ENCODE results near the gene TMEM163.

The TMEM163 gene

DNA sequence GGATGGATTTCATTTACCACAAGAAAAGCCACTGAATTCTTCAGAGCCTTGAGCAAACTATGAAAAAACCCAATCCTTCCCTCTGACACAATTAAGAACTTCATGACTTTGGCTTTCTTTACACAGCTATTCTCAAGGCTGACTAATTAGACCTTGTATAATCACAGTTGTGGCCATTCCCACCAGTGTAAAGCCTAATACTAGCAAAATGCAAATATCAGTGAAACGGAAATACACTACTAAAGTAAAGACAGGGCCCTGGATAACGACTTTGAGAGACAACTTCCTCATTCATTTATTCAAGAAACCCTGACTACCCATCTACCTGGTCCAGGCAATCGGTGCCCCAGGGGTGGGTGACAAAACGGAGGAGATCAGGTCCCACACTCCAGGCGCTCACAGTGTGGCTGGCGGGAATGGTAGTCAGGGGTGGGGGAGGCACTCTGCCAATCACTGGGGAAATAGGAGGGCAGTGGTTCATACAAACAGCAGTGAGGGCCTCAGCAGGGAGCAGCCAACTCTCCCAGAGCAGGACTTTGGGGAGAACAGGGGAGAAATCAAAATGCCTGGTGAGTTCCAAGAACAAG is 28.1 kb downstream of the TMEM163 start:
- no peak for DNase-seq

DNA sequence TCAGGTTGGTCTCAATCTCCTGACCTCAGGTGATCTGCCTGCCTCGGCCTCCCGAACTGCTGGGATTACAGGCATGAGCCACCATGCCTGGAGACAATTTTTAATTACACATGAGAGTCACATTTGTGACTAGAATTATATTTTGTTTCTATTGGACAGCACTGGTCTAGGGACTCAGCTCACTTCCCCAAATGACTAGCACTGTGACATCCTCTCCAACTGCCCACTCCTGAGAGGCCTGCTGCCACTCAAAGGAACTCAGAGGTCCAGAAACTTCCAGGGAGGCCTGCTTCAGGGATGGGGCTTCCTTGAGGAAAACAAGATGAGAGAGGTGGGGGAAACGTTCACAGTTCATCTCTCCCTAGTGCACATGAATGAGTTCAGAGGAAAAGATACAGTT is 29.5 kb downstream of the TMEM163 start:
- DNase-seq = no peak

DNA sequence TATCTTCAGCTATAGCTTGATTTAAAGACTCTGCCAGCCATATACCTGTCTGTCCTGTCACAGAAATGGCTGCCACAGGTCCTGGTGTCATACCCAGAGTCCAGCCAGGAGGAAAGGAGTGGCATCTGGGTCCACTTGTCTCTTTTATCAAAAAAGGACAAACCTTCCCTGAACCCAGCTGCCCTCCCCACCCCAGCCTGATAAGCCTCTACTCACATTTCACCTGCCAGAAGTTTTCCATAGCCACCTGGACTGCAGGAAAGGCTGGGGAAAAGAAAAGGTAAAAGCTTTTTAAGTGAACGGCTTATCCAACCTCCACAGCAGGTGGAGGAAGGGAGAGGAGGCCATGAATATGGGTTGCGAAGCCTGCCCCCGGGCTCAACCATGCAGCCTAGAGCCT is 32.8 kb downstream of the TMEM163 start:
- no peak for DNase-seq

DNA sequence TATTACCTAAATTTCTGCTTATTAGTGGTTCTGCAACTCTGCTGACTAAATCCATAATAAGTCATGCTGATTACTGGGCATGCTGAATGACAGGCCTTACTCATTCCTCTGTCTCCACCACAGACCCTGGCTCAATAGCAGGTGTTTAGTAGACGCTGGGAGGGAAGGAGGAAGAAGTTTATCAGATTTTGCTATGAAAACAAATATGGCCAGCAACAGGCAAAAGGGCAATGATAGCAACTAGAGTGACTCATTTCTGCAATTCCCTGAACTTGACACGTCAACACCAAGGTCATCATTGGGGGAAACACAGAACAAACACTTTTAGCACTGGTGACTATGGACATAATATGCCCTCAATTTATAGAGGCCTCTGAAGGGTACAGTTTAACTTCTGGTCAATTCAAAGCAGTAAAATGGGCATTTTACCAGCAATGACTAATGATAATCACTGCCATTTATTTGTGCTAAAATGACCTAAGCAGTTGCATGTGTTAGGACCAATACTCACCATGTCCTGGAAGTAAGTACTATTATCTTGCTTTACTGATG is 35.2 kb downstream of the TMEM163 start:
- peak; percentile 31 for DNase-seq

DNA sequence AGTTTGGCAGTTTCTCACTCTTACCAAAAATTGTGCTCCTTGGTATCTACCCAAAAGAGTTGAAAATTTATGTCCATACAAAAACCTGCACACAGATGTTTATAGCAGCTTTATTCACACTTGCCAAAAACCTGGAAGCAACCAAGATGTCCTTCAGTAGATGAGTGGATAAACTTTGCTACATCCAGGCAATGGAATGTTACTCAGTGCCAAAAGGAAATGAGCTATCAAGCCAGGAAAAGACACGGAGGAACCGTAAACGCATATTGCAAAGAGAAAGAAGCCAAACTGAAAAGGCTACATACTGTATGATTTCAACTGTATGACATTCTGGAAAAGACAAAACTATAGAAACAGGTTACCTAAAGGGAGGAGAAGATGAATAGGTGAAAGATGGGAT is 36.1 kb downstream of the TMEM163 start:
- DNase-seq = no peak

DNA sequence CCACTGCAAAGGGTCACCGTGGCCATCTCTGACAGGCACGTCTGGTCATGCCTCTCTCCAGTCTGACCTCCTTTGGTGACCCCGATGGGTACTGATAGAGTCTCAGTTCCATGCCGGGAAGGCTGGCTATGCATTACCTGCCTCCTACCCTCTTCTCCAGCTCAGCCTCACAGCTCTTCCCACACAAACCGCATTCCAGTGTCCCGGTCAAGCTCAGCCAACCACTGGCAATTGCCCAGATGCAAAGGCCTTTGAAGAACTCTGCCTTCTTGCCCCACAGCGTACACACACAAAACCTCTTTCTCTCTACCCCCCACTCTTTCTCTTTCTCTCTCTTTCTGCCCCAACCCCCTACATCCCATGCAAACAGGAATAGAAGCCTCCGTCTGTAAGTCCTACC is 37.6 kb downstream of the TMEM163 start:
- no peak for DNase-seq

DNA sequence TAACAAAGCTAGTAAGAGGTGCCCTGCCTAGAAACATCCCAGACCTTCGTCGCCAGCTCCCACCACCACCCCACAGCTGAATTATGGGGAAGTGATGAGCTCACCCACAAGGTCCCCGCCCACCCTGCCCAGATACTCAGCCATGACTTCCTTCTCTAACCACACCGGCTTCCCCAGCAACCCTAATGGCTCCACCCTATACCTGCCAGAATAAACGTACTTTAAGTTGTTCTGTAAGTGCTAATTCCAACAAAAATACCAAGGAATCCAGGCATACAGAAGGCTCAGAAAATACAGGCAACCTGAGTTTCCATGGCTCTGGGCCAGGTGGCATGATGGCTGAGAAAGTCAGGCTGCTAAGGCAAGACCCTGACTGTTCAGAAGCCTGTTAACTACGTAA is 39.1 kb downstream of the TMEM163 start:
- DNase-seq = no peak

DNA sequence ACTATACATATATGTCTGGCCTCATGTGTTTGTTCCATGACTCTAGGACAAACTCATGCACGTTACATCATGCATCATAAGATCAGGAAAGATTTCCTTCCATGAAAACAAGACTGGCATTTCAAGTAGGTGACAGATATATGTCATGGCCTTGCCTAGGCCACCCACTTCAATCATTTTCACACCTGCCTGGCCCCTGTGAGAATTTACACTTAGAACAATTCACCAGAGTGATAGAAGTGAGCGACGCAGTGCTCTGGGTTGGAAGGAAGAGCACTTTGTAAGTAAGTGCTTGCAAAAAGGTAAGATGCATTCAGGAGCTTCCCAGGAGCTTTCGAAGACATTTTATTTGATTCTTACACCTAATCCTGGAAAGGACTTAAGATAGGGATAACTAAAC is 39.5 kb downstream of the TMEM163 start:
- no peak for DNase-seq

DNA sequence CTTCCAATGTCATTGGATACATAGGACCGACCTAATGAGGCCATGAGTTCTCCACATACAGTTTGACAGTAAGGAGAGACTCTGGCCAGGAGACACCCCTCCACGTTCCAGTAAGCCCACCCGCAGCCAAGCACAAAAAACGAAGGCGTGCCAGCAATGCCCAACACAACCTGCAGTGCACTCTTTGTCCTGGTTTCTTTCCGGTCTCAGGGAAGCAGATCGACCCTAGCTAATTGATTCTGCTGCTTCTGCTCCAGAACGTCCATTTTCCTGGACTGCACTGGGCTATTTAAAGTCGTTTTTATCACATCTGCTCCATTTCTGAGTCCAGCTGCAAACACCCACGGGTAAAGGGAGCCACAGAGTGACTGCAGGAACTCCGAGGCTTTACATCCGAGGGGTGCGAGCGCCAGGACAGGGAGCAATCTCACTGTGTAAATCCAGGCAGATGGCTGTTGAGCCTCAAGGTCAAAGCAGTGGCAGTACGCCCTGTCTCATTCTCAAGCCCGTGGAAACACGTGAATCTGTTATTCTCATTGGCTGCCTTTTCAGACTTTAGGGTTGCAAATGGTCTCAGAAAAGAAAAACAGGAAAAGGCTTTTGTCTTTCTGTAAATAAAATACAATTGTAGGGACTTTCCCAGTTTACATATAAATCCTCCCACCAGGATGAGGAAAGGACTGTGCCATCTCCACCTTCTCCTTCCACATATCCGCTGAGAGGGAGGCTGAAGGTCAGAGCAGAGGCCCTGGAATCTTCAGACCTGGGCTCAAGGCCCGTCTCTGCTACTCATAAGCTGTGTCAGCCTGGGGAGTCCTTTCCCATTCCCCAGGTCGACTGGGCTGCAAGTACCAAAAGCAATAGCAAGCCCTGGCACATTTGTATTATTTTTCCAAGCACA is 40.7 kb downstream of the TMEM163 start:
- no peak for DNase-seq

DNA sequence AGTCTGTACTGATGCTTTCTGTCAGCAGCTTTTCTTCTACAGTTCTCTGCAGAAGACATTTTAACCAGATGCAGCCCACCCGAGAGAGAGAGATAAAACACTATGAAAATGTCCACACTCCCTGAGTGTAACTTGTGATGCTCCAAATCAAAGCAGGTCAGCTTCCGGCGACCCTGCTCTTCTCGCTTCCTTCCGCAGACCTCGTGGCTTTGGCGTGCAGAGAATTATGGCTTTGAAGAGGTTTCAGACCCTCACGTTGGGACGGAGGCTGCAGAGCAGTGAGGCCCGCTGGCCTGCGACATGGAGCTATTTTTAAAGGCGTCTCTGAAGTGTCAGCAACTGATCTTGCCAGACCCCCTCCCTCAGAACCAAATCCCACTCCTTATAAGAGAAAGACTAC is 41.8 kb downstream of the TMEM163 start:
- no peak for DNase-seq

DNA sequence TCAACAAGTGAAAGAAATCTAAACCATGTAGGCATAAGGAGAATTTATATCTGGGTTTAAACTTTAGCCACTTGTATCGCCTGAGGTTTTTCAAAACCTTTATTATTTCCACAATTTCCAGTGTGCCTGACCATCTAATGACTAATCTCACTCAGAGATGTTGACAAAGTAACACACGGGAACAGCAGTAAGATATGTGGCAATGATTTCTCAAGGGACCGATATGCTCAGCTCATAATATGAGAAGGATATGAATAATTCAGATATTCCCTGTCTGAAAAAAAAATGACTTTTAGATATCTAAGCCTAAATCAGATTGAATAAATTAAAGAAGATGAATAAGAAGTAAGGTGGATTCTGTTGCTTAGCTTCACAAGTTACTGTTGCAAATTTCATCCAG is 43.5 kb downstream of the TMEM163 start:
- no peak for DNase-seq

DNA sequence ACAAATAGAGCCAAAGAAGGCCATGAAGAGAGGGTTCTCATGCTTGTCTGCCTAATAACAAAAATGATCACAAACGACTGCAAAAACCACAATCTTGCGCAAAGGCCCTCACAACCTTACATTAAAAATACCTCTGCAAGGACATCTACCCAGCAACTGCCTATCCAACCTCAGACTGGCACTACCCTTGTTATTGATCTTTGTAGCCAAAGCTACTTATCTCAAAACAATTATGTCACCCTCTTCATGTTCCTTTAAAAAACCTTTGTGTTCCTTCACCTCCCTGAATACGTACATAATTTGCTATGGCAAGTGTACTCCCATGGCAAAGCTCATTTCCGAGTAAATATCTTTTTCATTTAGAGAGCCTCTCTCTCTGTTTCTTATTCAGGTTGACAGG is 44.1 kb downstream of the TMEM163 start:
- DNase-seq = no peak

DNA sequence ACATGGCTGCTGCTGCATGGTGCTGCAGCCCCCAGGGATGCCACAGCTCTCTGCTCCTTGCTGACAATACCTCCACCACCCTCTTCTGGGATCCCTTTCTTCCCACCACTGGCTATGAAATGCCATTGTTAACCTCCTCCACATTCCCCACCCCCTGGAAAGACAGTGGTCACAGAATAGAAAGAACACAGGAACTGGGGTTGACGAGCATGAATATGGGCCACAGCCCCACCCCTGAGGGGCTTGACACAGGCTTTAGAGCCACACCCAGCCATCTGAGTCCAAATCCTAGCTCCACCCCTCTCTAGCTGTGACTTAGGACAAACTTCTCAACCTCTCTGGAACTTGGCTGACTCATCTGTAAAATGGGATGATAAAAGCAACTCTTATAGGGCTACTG is 47.3 kb downstream of the TMEM163 start:
- DNase-seq = no peak

DNA sequence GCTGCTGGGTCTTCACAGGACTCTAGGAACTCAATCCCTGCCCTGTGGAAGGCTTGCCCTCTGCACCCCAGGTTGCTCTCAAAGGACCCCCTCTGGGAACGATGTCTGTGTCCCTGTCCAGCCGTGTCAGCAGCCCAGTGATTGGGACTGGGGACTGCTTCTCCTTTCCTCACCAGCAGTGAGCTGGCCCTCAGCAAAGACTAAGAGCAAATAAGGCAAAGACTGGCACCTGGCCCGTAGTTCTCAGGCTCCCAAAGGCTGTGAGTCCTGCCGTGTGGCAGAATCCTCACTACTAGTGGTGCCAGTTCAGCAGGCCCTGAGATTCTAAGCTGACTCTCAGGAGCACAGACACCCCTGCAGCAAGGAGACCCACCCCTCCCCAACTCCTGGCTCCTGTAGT is 47.8 kb downstream of the TMEM163 start:
- no peak for DNase-seq

DNA sequence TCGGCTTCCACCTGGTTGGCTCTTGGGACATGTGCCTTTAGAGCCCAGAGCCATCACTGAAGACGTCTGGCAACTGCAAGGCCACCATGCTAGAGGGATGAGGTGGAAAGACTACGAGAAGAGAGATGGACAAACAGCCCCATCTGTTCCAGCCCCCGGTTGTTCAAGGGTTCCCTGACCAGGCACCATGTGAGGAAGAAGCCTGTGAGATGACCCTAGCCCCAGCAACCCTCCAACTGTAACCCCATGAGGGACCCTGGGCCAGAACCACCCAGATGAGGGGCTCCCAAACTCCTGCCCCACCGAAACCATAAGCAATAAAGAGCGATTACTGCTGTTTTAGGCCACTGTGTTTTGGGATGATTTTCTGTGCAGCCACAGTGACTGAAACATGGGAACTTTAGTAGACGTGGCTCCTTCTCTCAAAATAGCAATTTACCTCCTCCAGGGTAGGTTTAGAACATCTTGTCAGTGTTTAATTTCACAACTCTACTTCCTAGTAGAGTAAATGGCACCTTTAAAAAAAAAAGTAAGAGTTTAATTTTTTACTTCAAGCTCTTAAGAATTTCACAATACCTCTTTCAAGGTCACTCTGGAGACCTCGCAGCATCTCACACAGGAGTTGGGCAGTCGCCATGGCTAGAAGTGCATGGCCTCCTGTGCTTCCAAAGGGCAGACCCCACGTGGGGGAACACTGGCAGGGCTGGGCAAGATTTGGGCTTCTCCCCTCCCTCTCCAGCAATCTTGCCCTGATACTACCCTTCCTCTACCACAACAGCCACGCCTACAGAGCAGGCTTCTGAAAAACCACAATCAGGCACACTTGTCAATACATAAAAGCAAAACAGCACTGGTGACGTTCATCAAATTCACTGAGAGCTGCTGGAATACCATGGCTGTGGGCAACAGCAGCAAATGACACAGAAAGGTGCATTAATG is 48.8 kb downstream of the TMEM163 start:
- no peak for DNase-seq

DNA sequence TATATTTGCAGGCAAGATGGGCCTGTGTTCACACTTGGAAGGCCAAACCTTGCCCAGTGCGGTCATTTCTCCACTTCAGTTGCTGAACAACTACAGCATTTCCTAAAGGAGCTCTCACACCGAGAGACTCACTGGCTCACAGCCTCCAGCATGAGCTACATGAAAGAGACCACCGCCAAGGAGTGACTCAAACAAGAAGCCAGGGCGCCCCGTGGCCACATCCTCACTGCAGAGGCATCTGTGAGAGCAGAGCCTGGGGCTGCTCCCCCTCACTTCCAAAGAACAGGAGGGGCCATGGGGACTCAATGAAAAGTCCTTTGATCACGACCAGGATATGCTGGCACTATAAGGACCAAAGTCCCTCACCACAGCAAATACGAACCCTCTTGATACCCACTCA is 50.0 kb downstream of the TMEM163 start:
- peak; percentile 25 for DNase-seq

DNA sequence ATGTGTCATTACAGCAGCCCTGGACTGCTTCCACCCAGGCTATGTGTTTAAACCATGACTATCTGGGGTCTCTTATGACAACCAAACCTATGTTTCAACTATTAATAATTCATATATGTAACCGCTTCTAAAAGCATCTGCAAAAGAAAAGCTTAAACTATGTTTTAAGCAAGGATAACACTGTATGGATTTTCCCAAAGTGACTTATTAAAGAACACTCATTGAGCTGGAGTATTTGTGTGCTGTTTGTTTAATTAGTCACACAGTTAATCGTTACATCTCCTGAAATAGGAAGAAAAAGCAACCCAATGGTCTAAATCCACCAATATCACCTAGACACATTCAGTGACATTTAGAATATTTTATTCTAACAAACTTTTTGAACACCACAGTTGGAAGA is 51.3 kb downstream of the TMEM163 start:
- DNase-seq = no peak

DNA sequence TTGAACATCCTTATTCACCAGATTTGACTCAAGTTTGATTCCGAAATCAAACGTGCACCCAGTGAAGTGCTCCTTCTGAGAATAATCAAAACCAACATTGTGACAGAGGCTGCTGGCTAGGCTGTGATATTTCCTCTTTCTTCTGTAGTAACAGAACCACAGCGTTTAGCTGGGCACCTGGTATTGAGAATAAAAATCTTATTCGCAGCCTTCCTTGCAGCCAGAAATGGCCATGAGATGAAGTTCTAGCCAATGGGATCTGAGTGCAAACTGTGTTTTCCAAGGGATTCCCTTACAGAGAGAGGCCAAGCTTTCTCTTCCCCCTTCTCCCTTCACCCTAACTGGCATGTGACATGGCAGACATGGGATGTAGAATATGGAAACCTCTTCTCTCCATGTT is 51.7 kb downstream of the TMEM163 start:
- no peak for DNase-seq

DNA sequence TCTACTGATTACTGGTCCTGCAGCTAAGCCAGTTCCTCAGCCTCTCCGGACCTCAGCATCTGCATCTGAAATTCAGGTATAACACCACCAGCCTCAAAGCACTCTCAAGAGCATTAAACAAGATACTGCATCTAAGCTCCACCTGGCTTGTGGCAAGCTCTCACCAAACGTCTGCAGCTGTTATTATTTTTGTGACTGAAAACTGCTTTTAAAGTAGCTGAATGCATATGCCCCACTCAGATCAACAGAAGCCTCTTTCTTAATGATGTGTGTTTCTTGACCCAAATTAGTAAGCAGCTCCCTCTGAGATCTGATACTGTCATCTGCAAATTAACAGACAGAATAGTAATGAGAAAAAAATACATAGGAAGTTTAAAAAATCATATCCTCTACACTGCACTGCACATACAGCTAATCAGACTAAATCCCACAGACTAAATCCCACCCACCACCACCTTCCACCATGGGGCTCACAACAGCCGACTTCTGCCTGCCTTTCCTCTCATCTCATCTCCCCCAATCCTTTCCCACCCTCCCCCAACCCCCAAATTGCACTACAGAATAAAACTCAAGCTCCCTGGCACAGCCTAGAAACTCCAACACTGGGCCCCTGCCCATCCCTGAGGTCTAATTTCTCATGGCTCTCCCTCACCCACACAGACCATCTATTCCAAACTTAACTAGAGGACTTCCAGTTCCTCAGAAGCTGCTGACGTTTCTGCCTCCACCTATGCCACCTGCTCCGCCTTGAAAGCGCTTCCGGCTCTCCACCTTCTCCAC is 52.9 kb downstream of the TMEM163 start:
- no peak for DNase-seq

DNA sequence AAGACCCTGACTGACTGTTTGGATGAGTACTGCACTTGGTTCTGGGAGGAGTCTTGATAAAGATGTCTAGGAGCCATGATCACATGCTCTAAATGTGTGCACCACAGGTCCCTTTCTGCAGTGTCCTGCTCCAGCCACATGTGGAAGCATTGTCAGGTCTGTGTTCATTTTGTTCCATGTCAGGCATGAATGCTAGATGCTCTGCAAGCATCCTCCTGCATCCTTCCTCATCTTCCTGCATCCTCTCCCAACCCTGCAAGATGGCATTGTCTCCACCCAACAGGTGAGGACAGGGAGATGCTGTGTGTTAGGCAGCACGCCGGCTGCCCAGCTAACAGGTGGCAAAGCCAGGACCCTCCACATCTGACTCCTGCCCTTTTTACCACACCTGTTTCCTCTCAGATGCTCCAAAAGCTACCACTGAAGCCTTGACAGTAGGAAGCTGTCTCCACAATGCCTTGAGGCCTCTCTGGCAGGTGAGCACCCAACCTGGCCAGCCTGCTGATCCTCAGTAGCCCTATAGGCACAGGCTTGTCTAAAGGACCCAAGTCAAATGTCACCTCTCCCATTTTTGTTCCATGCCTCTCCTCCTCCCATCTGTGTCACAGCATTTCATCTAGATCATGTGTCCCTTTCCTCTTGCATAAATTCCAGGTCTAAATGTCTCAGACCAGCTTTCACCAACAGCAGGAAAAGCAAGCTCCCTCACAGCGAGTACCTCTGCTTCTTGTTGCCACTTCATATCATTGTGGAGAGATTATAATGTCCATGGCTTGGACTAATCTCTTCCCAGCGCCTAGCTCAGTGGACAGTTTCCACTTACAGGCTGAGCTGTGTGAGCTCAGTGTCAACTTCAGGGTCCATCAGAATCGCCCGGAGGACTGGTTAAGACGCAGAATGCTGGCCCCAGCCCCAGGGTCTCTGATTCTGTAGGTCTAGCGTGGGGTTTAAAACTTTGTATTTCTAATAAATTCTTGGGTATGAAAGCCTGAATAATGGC is 55.0 kb downstream of the TMEM163 start:
- no peak for DNase-seq

DNA sequence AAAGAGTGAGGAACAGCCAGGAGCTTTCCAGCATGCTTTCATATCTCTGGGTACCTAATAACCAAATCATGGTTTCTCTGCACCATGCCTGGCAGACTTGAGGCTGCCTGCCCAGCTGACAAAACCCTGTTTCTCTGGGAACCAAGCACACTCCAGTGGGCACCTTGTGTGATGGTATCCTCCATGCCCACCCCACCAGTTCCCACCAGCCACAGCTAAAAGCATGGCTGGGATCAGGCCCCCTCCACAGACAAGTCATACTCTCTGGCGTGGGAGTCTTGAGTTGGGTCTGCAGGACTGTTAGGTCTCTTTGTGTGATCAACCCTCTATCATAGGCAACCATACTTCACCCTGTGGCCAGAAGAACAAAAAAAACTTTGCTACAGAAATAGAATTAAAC is 56.0 kb downstream of the TMEM163 start:
- DNase-seq = no peak

Data from T1000 (cell line).